K562 (cell line): ENCODE measurements around the gene EXOC6. TPM values are rescaled to one million over a fixed set of nuclear protein-coding genes. Genes with fewer than 3 reads are reported as not detected.

ENCODE experiments used
- E2F5 ChIP-seq: sonication (generic); formaldehyde crosslinking; IDR thresholded peaks from 2 replicates; pipeline ENCODE4 v1.8.0; 2022; ENCODE audit warnings: mild to moderate bottlenecking, missing genetic modification reagents
- ESRRB ChIP-seq: fragments of 250-450 bp; sonication (Bioruptor Pico); IDR thresholded peaks from 2 replicates; pipeline ENCODE4 v1.5.0; 2020; ENCODE audit warnings: mild to moderate bottlenecking, moderate library complexity, borderline replicate concordance
- ETS1 ChIP-seq: conservative IDR thresholded peaks from 2 replicates; pipeline ENCODE4 v1.6.1; 2011; ENCODE audit warnings: low read depth, mild to moderate bottlenecking, low read length; ENCODE audit not compliant: control insufficient read depth
- KAT2B ChIP-seq: IDR thresholded peaks from one replicate; pipeline ENCODE4 v1.6.1; 2012; ENCODE audit warnings: low read depth, mild to moderate bottlenecking, control low read depth, inconsistent platforms, low read length, moderate library complexity
- LCOR ChIP-seq: sonication (generic); formaldehyde crosslinking; IDR thresholded peaks from 2 replicates; pipeline ENCODE4 v1.8.0; 2022; ENCODE audit warnings: mild to moderate bottlenecking, missing genetic modification reagents
- MTA1 ChIP-seq: fragments of 450-650 bp; IDR thresholded peaks from 2 replicates; pipeline ENCODE4 v1.6.1; 2017; ENCODE audit warnings: borderline replicate concordance
- MTA2 ChIP-seq: fragments of 450-650 bp; IDR thresholded peaks from 2 replicates; pipeline ENCODE4 v1.6.1; 2016; ENCODE audit warnings: low read depth
- RAD21 ChIP-seq, 2 experiments: fragments of 250-450 bp in 1 of 2; fragments of 450-650 bp in 1 of 2; sonication (Bioruptor Pico) in 1 of 2; formaldehyde crosslinking in 1 of 2; IDR thresholded peaks in 1 of 2; conservative IDR thresholded peaks in 1 of 2; 2 replicates each; pipeline versions ENCODE4 v1.4.0 to v1.8.0; 2020 to 2022; ENCODE audit warnings: mild to moderate bottlenecking in 2 of 2, moderate library complexity in 1 of 2
- RBBP5 ChIP-seq: fragments of 200-600 bp; sonication (generic); IDR thresholded peaks from 2 replicates; pipeline ENCODE4 v1.6.1; 2012; ENCODE audit warnings: borderline replicate concordance, mild to moderate bottlenecking, low read length, control low read depth, inconsistent platforms; ENCODE audit not compliant: insufficient read depth, poor library complexity, severe bottlenecking
- RCOR1 ChIP-seq, 2 experiments: IDR thresholded peaks; 2 replicates each; pipeline ENCODE4 v1.6.1; 2012; ENCODE audit warnings: low read depth in 2 of 2, low read length in 2 of 2, borderline replicate concordance in 1 of 2, improper control_type of control experiment in 1 of 2
- SMAD3 ChIP-seq: fragments of 450-650 bp; formaldehyde crosslinking; conservative IDR thresholded peaks from 2 replicates; pipeline ENCODE4 v1.4.0; 2020; ENCODE audit warnings: mild to moderate bottlenecking
- TAF1 ChIP-seq: IDR thresholded peaks from 2 replicates; pipeline ENCODE4 v1.6.1; 2011; ENCODE audit warnings: mild to moderate bottlenecking, low read length, moderate library complexity; ENCODE audit not compliant: insufficient read depth, control insufficient read depth, severe bottlenecking; ENCODE audit errors: extremely low read depth
- TAF7 ChIP-seq: fragments of 450-650 bp; IDR thresholded peaks from 2 replicates; pipeline ENCODE4 v1.6.1; 2016; ENCODE audit warnings: missing genetic modification characterization, missing compliant biosample characterization
- TFAM ChIP-seq: fragments of 250-450 bp; sonication (Bioruptor Pico); conservative IDR thresholded peaks from 2 replicates; pipeline ENCODE4 v1.5.0; 2021; ENCODE audit warnings: mild to moderate bottlenecking, moderate library complexity
- WHSC1 ChIP-seq: IDR thresholded peaks from one replicate; pipeline ENCODE4 v1.6.1; 2012; ENCODE audit warnings: low read length, control low read depth, inconsistent platforms
- ZBED1 ChIP-seq: IDR thresholded peaks from 2 replicates; pipeline ENCODE4 v1.6.1; 2014
- ZMIZ1 ChIP-seq, 2 experiments: fragments of 150-350 bp in 1 of 2; IDR thresholded peaks; 2 replicates each; pipeline ENCODE4 v1.6.1; 2012 to 2016; ENCODE audit warnings: low read depth in 2 of 2, low read length in 2 of 2, mild to moderate bottlenecking in 1 of 2, moderate library complexity in 1 of 2
- ZNF316 ChIP-seq: fragments of 450-650 bp; IDR thresholded peaks from 2 replicates; pipeline ENCODE4 v1.6.1; 2016
- ZNF695 ChIP-seq: fragments of 450-650 bp; formaldehyde crosslinking; IDR thresholded peaks from 2 replicates; pipeline ENCODE4 v1.4.0; 2020; ENCODE audit warnings: mild to moderate bottlenecking, moderate library complexity
- ZNF75A ChIP-seq: fragments of 450-650 bp; formaldehyde crosslinking; IDR thresholded peaks from 2 replicates; pipeline ENCODE4 v1.4.0; 2020; ENCODE audit warnings: mild to moderate bottlenecking
- polyA plus RNA-seq, 8 experiments: library from polyadenylated mRNA; depleted of rRNA in 4 of 8; stranded (reverse) in 5 of 8; unstranded in 3 of 8; fragments of >200 nt; fragmentation: Nextera tagmentation in 2 of 8; fragmentation: Illumina TruSeq in 1 of 8; extraction: Ambion mirVana in 2 of 8; extraction: Trizol in 1 of 8; gene quantifications; 2 replicates each; pipeline versions ENCODE4 v1.2.1 to v1.2.3, GENCODE V29; 2011 to 2014; ENCODE audit warnings: inconsistent platforms in 1 of 8, missing spikeins in 1 of 8
- total RNA-seq, 7 experiments: library from RNA; depleted of rRNA in 6 of 7; stranded (reverse); fragments of >200 nt in 6 of 7; fragmentation: Illumina TruSeq in 2 of 7; extraction: Trizol in 2 of 7; gene quantifications; 2 replicates each; pipeline versions ENCODE4 v1.2.1 to v1.2.3, GENCODE V29; 2011 to 2021; ENCODE audit warnings: low replicate concordance in 1 of 7
- TF ChIP-seq, protein P1 (sequence below): fragments of 450-650 bp; IDR thresholded peaks from 2 replicates; pipeline ENCODE4 v1.6.1; 2018; ENCODE audit warnings: mild to moderate bottlenecking, low read depth; ENCODE audit not compliant: partially characterized antibody

Gene EXOC6
- total and polyA plus RNA-seq, 9 of the 15 experiments (the other 6 are each of a cell fraction or from before 2014, with no cell fraction given), result 13.9 to 42.8 (median 24.9) TPM

DNA sequence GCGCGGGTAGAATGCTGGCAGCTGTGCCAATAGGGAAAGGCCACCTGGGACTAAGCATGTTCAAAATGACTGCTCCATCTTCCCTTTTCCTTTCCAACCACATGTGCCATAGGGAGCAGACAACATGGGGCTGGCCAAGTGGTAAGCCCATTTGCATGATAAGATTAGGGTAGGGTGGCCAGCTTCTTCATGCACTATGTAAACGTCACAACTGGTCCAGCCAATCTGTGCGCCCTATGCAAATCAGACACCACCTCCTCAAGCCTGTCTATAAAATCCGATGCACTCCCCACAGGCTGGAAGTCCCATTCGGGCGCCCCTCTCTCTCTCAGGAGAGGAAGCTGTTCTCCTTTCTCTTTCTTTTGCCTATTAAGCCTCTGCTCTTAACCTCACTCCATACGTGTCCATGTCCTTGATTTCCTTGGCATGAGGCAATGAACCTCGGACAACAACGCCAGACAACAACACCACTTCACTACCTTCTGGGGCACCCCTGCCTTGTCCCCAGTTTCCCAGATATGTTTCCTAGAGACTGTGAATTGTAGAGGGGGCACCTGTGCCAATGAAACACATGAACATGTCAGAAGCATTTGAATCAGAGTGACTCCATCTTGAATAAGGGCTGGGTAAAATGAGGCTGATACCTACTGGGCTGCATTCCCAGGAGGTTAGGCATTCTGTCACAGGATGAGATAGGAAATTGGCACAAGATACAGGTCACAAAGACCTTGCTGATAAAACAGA is 19.1 kb upstream of the EXOC6 start (continued):
- TF ChIP-seq TFAM (no peak), E2F5 (no peak), ZNF695 (CRISPR knock-in tag) (no peak), TAF1 (peak; percentile 58), ESRRB (CRISPR knock-in tag) (0 out of 2 replicates have a peak, but pooled peaks have one; percentile 25), KAT2B (no peak), ZNF75A (CRISPR knock-in tag) (no peak), ZBED1 (no peak), MTA2 (no peak), RBBP5 (no peak), TAF7 (tag) (peak; percentile 65), ZNF316 (no peak), SMAD3 (CRISPR knock-in tag) (0 out of 2 replicates have a peak, but pooled peaks have one; percentile 44), WHSC1 (no peak), MTA1 (peak; percentile 39; the same call in 1 of the 2 replicates), RCOR1 (IDR thresholded peaks at IDR 0.05; ENCODE audit: borderline replicate concordance in 1 of 2, low read depth in 2 of 2, low read length in 2 of 2) (no peak; a peak in 1 of 4 replicates), LCOR (CRISPR knock-in tag) (no peak), ZMIZ1 (IDR thresholded peaks at IDR 0.05; ENCODE audit: low read depth in 2 of 2, low read length in 2 of 2) (peak in 1 of 2 experiments; percentile 69; a peak in 1 of 4 replicates), RAD21 (CRISPR knock-in tag; conservative IDR thresholded peaks at IDR 0.05 in 1 of 2, IDR thresholded peaks at IDR 0.05 in 1 of 2) (no peak), ETS1 (no peak)
- TF ChIP-seq, protein P1, sequence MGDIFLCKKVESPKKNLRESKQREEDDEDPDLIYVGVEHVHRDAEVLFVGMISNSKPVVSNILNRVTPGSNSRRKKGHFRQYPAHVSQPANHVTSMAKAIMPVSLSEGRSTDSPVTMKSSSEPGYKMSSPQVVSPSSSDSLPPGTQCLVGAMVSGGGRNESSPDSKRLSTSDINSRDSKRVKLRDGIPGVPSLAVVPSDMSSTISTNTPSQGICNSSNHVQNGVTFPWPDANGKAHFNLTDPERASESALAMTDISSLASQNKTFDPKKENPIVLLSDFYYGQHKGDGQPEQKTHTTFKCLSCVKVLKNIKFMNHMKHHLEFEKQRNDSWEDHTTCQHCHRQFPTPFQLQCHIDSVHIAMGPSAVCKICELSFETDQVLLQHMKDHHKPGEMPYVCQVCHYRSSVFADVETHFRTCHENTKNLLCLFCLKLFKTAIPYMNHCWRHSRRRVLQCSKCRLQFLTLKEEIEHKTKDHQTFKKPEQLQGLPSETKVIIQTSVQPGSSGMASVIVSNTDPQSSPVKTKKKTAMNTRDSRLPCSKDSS, result no peak
